HepG2 (cell line): ENCODE measurements around the gene SPTA1.

ENCODE experiments used
- IKZF1 ChIP-seq: fragments of 450-650 bp; IDR thresholded peaks from 2 replicates; pipeline ENCODE4 v1.7.1; 2016
- POLR2AphosphoS5 ChIP-seq: IDR thresholded peaks from 2 replicates; pipeline ENCODE4 v1.6.1; 2012; ENCODE audit warnings: low read depth, low read length
- SIN3B ChIP-seq: fragments of 150-350 bp; IDR thresholded peaks from 2 replicates; pipeline ENCODE4 v1.6.1; 2014; ENCODE audit warnings: low read length
- TF ChIP-seq, protein P1 (sequence below): sonication (generic); formaldehyde crosslinking; IDR thresholded peaks from 2 replicates; pipeline ENCODE4 v1.4.0; 2020; ENCODE audit warnings: missing genetic modification reagents, borderline replicate concordance

DNA sequence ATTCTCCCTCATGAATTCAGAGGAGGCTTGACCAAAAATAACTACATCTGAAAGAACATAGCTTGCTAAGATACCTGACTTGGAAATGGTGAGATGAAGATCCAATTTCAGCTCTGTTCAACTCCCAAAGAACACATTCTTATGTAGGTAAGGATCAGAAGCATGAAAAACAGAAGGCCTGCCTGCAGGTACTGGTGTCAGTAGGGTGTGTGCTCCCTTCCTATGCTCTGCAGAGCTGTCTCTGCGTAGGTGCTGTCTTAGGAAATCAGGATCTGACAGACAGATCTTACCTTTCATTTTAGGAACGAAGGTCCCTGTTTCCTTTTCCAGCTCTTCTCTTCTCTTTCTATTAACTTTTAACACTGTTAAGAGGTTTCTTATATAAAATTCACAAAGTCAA, 19.6 kb upstream of the SPTA1 start:
- TF ChIP-seq IKZF1 (no peak), SIN3B (no peak), POLR2AphosphoS5 (no peak)
- TF ChIP-seq, protein P1, sequence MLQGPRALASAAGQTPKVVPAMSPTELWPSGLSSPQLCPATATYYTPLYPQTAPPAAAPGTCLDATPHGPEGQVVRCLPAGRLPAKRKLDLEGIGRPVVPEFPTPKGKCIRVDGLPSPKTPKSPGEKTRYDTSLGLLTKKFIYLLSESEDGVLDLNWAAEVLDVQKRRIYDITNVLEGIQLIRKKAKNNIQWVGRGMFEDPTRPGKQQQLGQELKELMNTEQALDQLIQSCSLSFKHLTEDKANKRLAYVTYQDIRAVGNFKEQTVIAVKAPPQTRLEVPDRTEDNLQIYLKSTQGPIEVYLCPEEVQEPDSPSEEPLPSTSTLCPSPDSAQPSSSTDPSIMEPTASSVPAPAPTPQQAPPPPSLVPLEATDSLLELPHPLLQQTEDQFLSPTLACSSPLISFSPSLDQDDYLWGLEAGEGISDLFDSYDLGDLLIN (CRISPR knock-in tag): no peak
